ENCODE data around the gene ABI1. TPM values are rescaled to one million over a fixed set of nuclear protein-coding genes. Genes with fewer than 3 reads are reported as not detected.
A peak's percentile ranks its signal among the peaks of the same experiment; 100 is the strongest.

Gene ABI1
- total RNA-seq, 2 donors from 2014 or later, result 59.9 to 71.4 TPM

GRCh38 chr10:26781797-26782196 is 79.0 kb downstream of the ABI1 start:
- DNase-seq (no peak), ATAC-seq (no peak)
- intact Hi-C loops (cut with DNase I, micrococcal nuclease), result no loop called here

- peak; percentile 31 for ATAC-seq
- intact Hi-C loops (cut with DNase I, micrococcal nuclease), result no loop called here
- DNase-seq, result no peak
Observed at GRCh38 chr10:26780793-26781601, 79.8 kb downstream of the ABI1 start.

- DNase-seq, result no peak
- no peak for ATAC-seq
- intact Hi-C loops (cut with DNase I, micrococcal nuclease), result no loop called here
Observed at GRCh38 chr10:26780106-26780792, 80.5 kb downstream of the ABI1 start.

GRCh38 chr10:26779176-26779860 is 81.4 kb downstream of the ABI1 start:
- intact Hi-C loops (cut with DNase I, micrococcal nuclease), result no loop called here
- DNase-seq, result no peak
- ATAC-seq, result peak; percentile 95

- ATAC-seq, result no peak
Observed at GRCh38 chr10:26777686-26778085, 83.1 kb downstream of the ABI1 start.

GRCh38 chr10:26776258-26776657 is 84.5 kb downstream of the ABI1 start:
- intact Hi-C loops (cut with DNase I, micrococcal nuclease), result no loop called here
- no peak for ATAC-seq
- DNase-seq, result no peak

More at GRCh38 chr10:26777686-26778085, 83.1 kb downstream of the ABI1 start:
- DNase-seq, result no peak
- intact Hi-C loops (cut with DNase I, micrococcal nuclease), result no loop called here

GRCh38 chr10:26773633-26774032 is 87.1 kb downstream of the ABI1 start:
- no peak for ATAC-seq
- no peak for DNase-seq
- intact Hi-C loops (cut with DNase I, micrococcal nuclease), result no loop called here

GRCh38 chr10:26770069-26770468 is 90.7 kb downstream of the ABI1 start:
- no peak for ATAC-seq
- no peak for DNase-seq
- intact Hi-C loops (cut with DNase I, micrococcal nuclease), result no loop called here

- intact Hi-C loops (cut with DNase I, micrococcal nuclease), result no loop called here
- DNase-seq (no peak), ATAC-seq (no peak)
Observed at GRCh38 chr10:26765549-26765948, 95.2 kb downstream of the ABI1 start.

GRCh38 chr10:26759008-26759407 is 101.8 kb downstream of the ABI1 start:
- intact Hi-C loops (cut with DNase I, micrococcal nuclease), result no loop called here
- DNase-seq, result no peak
- ATAC-seq, result no peak

GRCh38 chr10:26755443-26755903 is 105.3 kb downstream of the ABI1 start:
- ATAC-seq, result no peak
- DNase-seq, result no peak
- intact Hi-C loops (cut with DNase I, micrococcal nuclease), result no loop called here

- ATAC-seq (no peak), DNase-seq (no peak)
- intact Hi-C loops (cut with DNase I, micrococcal nuclease), result no loop called here
Observed at GRCh38 chr10:26746061-26746460, 114.7 kb downstream of the ABI1 start.

- intact Hi-C loops (cut with DNase I, micrococcal nuclease), result no loop called here
- no peak for ATAC-seq
- DNase-seq, result no peak
Observed at GRCh38 chr10:26743841-26744240, 116.9 kb downstream of the ABI1 start.

GRCh38 chr10:26743091-26743490 is 117.7 kb downstream of the ABI1 start:
- ATAC-seq (no peak), DNase-seq (no peak)
- intact Hi-C loops (cut with DNase I, micrococcal nuclease), result no loop called here

GRCh38 chr10:26741368-26741767 is 119.4 kb downstream of the ABI1 start:
- no peak for DNase-seq
- intact Hi-C loops (cut with DNase I, micrococcal nuclease), result no loop called here
- no peak for ATAC-seq

- ATAC-seq (no peak), DNase-seq (no peak)
- intact Hi-C loops (cut with DNase I, micrococcal nuclease), result no loop called here
Observed at GRCh38 chr10:26739071-26739631, 121.6 kb downstream of the ABI1 start.

GRCh38 chr10:26738301-26738911 is 122.4 kb downstream of the ABI1 start:
- peak; percentile 14 for ATAC-seq

GRCh38 chr10:26737730-26738129 is 123.0 kb downstream of the ABI1 start:
- ATAC-seq, result peak; percentile 27

More at GRCh38 chr10:26738301-26738911, 122.4 kb downstream of the ABI1 start:
- intact Hi-C loops (cut with DNase I, micrococcal nuclease), result no loop called here
- no peak for DNase-seq

GRCh38 chr10:26735435-26735834 is 125.3 kb downstream of the ABI1 start:
- DNase-seq (no peak), ATAC-seq (no peak)
- intact Hi-C loops (cut with DNase I, micrococcal nuclease), result no loop called here

More at GRCh38 chr10:26737730-26738129, 123.0 kb downstream of the ABI1 start:
- intact Hi-C loops (cut with DNase I, micrococcal nuclease), result no loop called here
- no peak for DNase-seq

Measured in left colon (tissue), 2 donors.